Prostate gland (tissue), 2 donors: ENCODE data around the gene AKNA. TPM values are rescaled to one million over a fixed set of nuclear protein-coding genes. Genes with fewer than 3 reads are reported as not detected.

Source experiments
- DNase-seq: peaks from one replicate; pipeline ENCODE4 v3.0.0-alpha.2; 2019; ENCODE audit warnings: low spot score
- H3K27ac ChIP-seq, 2 donors: fragments of 200-600 bp; sonication (generic); 2 replicates each; pipeline ENCODE4 v1.5.1; 2017 to 2019
- H3K27me3 ChIP-seq: fragments of 200-600 bp; sonication (generic); replicated peaks from 2 replicates; pipeline ENCODE4 v1.5.1; 2019; ENCODE audit not compliant: insufficient read depth
- H3K36me3 ChIP-seq, 2 donors: fragments of 200-600 bp; sonication (generic); 1 replicate in 1 of 2; 2 replicates in 1 of 2; pipeline versions ENCODE4 v1.5.1 to v1.8.1; 2017 to 2019
- H3K4me1 ChIP-seq: fragments of 200-600 bp; sonication (generic); replicated peaks from 2 replicates; pipeline ENCODE4 v1.5.1; 2019
- H3K4me3 ChIP-seq, 2 donors: fragments of 200-600 bp; sonication (generic); 2 replicates each; pipeline ENCODE4 v1.5.1; 2017 to 2019
- H3K9me3 ChIP-seq: fragments of 200-600 bp; sonication (generic); 2 replicates; pipeline ENCODE4 v1.5.1; 2017
- CTCF ChIP-seq, 4 experiments: fragments of 200-600 bp in 2 of 4; fragments of 450-650 bp in 2 of 4; sonication (generic) in 2 of 4; IDR thresholded peaks; 1 replicate in 3 of 4; 2 replicates in 1 of 4; pipeline ENCODE4 v1.5.1; 2016 to 2019; ENCODE audit warnings: antibody characterized with exemption in 4 of 4, mild to moderate bottlenecking in 2 of 4, moderate library complexity in 2 of 4
- POLR2A ChIP-seq: fragments of 450-650 bp; IDR thresholded peaks from one replicate; pipeline ENCODE4 v1.6.1; 2016; ENCODE audit warnings: antibody characterized with exemption, mild to moderate bottlenecking
- POLR2AphosphoS5 ChIP-seq: sonication (generic); formaldehyde crosslinking; IDR thresholded peaks from one replicate; pipeline ENCODE4 v1.6.1; 2017; ENCODE audit warnings: antibody characterized with exemption
- WGBS: methylation state at CpG from one replicate; pipeline ENCODE4 v1.1.5; 2018; 5-methylcytosine and 5-hydroxymethylcytosine counted together
- intact Hi-C: fragments of 100-400 bp; cut with DNase I; formaldehyde crosslinking; loops from one replicate; pipeline ENCODE4 v1.14.2; 2022
- total RNA-seq, 2 donors: library from RNA; depleted of rRNA; stranded (reverse); fragments of >200 nt; gene quantifications; one replicate each; pipeline ENCODE4 v1.1.0, GENCODE V29; 2016

AKNA gene
- total RNA-seq, 2 donors from 2014 or later = 20.5 to 30.1 TPM

- no peaks in the 10 kb centered on the region for H3K9me3 ChIP-seq
- TF ChIP-seq CTCF (IDR thresholded peaks at IDR 0.05) = no peak
- TF ChIP-seq POLR2AphosphoS5 = no peak
- no peak for TF ChIP-seq POLR2A
- no peak overlapping the region for H3K4me3 ChIP-seq
- no peaks in the 10 kb centered on the region for H3K27me3 ChIP-seq
- H3K4me1 ChIP-seq = no peaks in the 10 kb centered on the region
- H3K27ac ChIP-seq = no peak overlapping the region
- no peaks in the 10 kb centered on the region for H3K36me3 ChIP-seq
- intact Hi-C loops = no loop called here
- 82% methylated on average over 16 of the region's 16 CpGs for WGBS
- no peak for DNase-seq
Observed at GRCh38 chr9:114287001-114287762, 100.6 kb downstream of the AKNA start.

GRCh38 chr9:114286146-114286679, 101.6 kb downstream of the AKNA start:
- no peaks in the 10 kb centered on the region for H3K4me1 ChIP-seq
- WGBS = 85% methylated on average over 10 of the region's 10 CpGs
- no peak overlapping the region for H3K4me3 ChIP-seq
- no peak for DNase-seq
- no peaks in the 10 kb centered on the region for H3K27me3 ChIP-seq
- no peaks in the 10 kb centered on the region for H3K9me3 ChIP-seq
- no peaks in the 10 kb centered on the region for H3K36me3 ChIP-seq
- intact Hi-C loops = no loop called here
- no peak overlapping the region for H3K27ac ChIP-seq
- TF ChIP-seq CTCF (IDR thresholded peaks at IDR 0.05) = no peak
- TF ChIP-seq POLR2A = no peak
- TF ChIP-seq POLR2AphosphoS5 = no peak

- Histone ChIP-seq H3K27me3 (no peaks in the 10 kb centered on the region), H3K4me1 (no peaks in the 10 kb centered on the region), H3K9me3 (no peaks in the 10 kb centered on the region), H3K4me3 (no peak overlapping the region), H3K36me3 (no peaks in the 10 kb centered on the region), H3K27ac (no peak overlapping the region)
- intact Hi-C loops = no loop called here
- DNase-seq = no peak
- TF ChIP-seq POLR2A (no peak), POLR2AphosphoS5 (no peak), CTCF (IDR thresholded peaks at IDR 0.05) (no peak)
- 65% methylated on average over 20 of the region's 20 CpGs for WGBS
Observed at GRCh38 chr9:114285166-114285867, 102.5 kb downstream of the AKNA start.

GRCh38 chr9:114284316-114285060, 103.3 kb downstream of the AKNA start:
- intact Hi-C loops = no loop called here
- TF ChIP-seq POLR2A (no peak), CTCF (IDR thresholded peaks at IDR 0.05) (no peak), POLR2AphosphoS5 (no peak)
- 91% methylated on average over 11 of the region's 11 CpGs for WGBS
- Histone ChIP-seq H3K4me1 (no peaks in the 10 kb centered on the region), H3K27ac (no peak overlapping the region), H3K27me3 (no peaks in the 10 kb centered on the region), H3K36me3 (no peaks in the 10 kb centered on the region), H3K9me3 (no peaks in the 10 kb centered on the region), H3K4me3 (no peak overlapping the region)
- DNase-seq = no peak

Other genes starting within 250 kb of the AKNA start
- gene COL27A1, start 232.4 kb downstream of the AKNA start, total RNA-seq = 10 to 100 TPM in 1 of 2 donors, 1 to 10 TPM in 1; 8.7 to 54.8 TPM
- not detected for gene ORM1, start 64.9 kb downstream of the AKNA start, total RNA-seq
- gene ORM2, start 58.1 kb downstream of the AKNA start, total RNA-seq = 1 to 10 TPM in 1 of 2 donors, under 1 TPM in 1; 0.91 to 1.9 TPM
- gene WHRN, start 117.5 kb upstream of the AKNA start, total RNA-seq = 100 to 1,000 TPM in 1 of 2 donors, 10 to 100 TPM in 1; 13.8 to 102 TPM
- 100 to 1,000 TPM; 262 to 348 TPM for gene ATP6V1G1, start 199.8 kb upstream of the AKNA start, total RNA-seq
- 10 to 100 TPM; 33.0 to 38.3 TPM for gene TMEM268, start 223.3 kb upstream of the AKNA start, total RNA-seq